ENCODE measurements around the gene ZCCHC7.
"Not testable (repeated sequence)": the region's sequence is repeated elsewhere in the genome, so short reads cannot be mapped to it uniquely, and the experiment has no call there.

ZCCHC7 gene

DNA sequence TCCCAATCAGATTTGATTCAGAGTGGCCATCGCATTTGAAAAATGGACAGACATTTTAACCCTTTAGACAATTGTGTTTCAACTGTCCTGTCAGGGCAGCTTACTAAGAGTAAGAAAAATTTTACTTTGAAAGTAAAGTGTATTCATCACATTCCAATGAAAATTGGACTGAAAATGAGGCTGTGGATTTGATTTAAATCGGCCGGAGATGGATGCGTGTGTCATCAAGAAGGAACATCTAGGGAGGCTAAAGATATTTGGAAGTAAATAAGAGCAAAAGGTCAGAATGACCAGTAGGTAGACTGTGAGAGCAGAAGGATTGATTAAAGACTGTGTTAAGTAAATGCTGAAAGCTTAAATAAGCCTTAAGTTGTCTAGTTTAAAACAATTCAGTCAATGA is 1.5 kb downstream of the ZCCHC7 start:
- no peak for DNase-seq

GRCh38 chr9:37126214-37126788 is 5.9 kb downstream of the ZCCHC7 start:
- no peak for DNase-seq

- DNase-seq = no peak
Observed at GRCh38 chr9:37127018-37127417, 6.6 kb downstream of the ZCCHC7 start.

DNA sequence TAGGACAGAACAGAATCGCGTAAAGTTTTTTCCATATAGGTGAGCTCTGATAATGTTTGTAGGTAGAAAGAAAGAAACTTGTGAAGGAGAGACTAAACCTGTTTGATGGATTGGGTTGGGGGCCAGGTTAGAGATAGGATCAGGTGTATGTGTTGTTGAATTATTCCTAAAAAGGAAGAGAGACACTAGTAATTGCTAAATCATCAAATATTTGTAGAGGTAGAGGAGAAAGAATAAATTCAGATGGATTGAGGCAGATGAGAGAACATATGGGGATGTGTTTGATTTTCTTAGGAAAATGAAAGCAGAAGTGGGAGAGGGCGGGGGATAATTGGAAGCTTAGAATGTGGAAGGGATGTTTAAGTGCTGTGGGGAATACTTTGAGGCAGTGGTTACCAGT is 7.7 kb downstream of the ZCCHC7 start:
- DNase-seq = no peak

DNA sequence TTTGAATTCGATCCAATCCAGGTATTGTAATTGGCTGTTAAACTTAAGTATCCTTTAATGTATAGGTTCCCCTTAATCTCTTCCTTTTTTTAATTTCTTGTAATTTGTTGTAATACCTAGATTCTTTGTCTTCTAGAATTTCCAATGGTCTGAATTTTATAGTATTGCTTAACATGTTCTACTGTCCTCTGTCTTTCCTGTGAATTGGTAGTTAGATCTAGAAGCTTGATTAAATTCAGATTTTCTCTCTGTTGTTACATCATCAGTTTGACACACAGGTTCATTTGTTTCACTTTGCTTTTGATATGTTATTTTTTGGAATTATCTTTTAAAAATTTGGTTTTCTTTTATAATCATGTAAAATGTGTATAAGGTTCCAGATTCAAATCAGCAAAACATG is 13.8 kb downstream of the ZCCHC7 start:
- no peak for DNase-seq

DNA sequence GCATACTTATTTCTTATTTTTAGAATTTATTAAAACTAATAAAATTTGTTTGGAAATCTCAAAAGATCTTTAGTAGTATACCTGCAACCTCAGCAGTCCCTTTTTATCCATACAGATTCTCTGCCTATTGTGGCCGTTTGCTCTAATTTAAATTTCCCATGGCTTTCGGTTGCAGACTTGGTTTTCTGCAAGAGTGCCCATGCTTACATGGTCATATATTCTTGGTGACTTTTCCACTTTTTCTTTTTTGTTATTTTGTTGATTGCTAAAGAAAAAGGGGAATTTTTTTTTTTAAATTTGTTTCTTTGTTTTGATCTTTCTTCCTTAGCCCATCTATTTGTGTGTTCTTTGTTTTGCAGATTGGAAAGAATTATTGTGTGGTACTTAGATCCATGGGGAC is 20.6 kb downstream of the ZCCHC7 start:
- DNase-seq = no peak

DNA sequence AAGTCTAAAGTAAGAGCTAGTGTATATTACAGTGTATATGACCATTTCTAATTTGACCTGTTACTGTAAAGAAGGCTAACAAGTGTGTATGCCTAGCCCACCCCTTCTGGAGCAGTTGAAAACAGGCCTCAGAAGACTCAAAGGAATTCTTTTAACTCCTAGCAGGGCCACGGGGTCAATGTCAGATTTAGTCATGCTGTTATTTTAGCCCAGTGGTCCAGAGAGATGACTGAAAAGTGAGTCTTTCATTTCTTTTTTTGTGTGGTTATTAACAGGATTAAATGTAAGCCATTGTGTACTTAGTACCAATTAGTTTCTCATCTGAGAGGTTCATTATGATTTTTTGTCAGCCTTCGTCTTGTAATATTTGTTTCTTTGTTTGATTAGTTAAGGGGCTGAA is 24.4 kb downstream of the ZCCHC7 start:
- DNase-seq = no peak

- DNase-seq = peak in 3 of 6 experiments; percentile 22 to 50 (median 49)
Observed at GRCh38 chr9:37146410-37146809, 26.0 kb downstream of the ZCCHC7 start.

- no peak for DNase-seq
Observed at GRCh38 chr9:37148181-37148580, 27.8 kb downstream of the ZCCHC7 start.

GRCh38 chr9:37149666-37150308 is 29.4 kb downstream of the ZCCHC7 start:
- DNase-seq = no peak

DNA sequence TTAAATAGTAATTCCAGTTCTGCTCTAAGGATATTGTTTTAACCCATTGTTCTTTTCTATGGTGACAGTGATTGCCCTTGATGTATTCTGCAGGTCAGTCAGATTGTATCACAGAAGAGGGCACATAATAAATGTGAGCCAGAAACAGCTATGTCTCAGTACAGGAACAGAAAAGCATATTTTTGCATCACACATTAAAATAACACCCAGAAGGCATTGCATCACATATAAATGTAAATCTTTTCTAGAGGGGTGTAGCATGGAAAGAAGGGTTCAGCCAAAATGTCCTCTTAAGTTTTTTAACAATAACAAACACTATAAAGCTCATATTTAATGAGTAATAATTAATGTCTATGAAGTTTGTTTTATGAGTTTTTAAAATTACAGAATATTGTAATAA is 30.0 kb downstream of the ZCCHC7 start:
- no peak for DNase-seq

DNA sequence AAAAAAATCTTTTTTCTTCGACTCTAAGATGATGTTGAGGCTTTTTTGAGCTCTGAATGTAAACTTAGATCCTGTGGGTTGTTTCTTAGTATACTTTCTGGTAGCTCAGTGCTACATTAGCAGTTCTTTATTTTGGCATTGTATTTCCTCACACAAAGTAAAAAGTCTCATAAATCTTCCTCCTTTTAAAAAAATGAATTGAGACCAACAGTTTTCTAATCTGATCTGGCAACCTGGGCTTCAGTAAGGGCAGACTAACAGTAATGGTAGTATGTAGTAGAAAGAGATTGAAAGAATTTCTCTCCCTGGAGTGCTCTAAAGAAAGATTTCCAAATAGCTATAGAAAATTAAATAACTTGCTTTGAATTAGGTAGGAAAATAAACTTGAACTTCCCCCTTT is 31.4 kb downstream of the ZCCHC7 start:
- DNase-seq = no peak

DNA sequence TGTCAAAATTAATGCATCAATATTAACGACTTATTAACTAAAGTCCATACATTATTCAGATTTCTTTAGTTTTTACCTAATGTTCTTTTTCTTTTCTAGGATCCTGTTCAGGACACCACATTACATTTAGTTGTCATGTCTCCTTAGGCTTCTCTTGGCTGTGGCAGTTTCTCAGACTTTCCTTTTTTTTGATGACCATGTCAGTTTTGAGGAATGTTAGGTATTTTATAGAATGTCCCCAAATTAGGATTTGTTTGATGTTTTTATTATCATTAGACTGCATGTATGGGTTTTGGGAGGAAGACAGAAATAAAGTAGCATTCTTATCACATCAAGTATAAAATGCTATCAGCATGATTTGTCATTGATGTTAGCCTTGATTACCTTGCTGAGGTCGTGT is 32.0 kb downstream of the ZCCHC7 start:
- DNase-seq = no peak

DNA sequence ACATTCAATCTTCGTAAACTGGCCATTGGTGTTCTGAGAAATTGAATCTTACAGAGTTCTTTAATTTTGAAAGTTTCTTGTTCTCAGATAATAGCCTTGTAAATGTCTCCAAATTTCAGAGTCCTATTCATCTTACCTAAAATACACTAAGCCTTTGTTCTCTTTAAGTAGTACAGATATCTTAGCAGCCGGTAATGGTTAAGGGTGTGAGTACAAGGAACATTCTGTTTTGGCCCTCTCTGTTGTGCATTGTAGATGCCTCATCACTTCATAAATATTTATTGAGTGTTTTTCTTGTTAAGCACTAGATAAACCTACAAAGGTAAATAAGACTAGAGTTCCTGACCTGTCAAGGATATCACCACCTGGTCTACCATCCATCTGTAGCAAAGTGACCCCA is 35.2 kb downstream of the ZCCHC7 start:
- no peak for DNase-seq

DNA sequence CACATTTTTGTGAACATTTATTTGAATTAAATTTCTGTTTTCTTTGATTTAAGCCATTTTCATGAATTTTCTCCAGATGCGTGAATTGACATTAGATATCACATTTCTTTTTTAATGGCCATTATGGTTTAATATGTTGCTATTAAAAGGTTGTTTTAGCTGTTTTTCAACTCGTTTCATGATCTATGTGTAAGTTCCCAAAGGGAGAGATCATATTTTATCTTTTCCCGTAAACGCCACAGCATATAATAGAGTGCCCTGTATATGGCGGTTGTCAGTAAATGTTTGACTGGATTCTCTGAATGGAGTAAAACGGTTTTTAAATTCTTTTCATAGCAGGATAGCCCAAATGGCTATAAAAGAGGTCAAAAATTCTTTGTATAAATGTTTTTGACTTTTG is 35.8 kb downstream of the ZCCHC7 start:
- no peak for DNase-seq

DNA sequence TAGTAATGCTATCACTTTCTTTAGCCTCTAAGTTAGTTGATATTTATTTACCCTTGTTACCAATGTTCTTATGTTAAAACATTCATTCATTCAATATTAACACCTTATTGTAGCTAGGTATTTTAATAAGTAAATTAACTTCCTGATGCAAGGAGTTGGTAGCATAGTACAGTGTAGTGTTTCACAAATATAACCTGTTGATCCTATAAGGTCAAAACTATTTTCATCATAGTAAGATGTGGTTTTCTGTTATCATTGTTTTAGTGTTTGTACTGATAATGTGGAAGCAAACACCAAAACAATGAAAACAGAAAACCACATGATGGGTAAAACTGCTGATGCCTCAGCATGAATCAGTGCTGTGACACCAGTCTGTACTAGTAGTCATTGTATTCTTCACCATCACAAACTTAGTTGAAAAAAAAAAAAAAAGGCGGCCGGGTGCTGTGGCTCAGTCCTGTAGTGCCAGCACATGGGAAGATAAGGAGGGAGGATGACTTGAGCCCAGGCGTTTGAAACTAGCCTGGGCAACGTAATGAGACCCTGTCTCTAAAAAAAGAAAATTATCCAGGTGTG is 36.5 kb downstream of the ZCCHC7 start:
- DNase-seq = no peak

- DNase-seq = no peak
Observed at GRCh38 chr9:37157726-37158377, 37.5 kb downstream of the ZCCHC7 start.

DNA sequence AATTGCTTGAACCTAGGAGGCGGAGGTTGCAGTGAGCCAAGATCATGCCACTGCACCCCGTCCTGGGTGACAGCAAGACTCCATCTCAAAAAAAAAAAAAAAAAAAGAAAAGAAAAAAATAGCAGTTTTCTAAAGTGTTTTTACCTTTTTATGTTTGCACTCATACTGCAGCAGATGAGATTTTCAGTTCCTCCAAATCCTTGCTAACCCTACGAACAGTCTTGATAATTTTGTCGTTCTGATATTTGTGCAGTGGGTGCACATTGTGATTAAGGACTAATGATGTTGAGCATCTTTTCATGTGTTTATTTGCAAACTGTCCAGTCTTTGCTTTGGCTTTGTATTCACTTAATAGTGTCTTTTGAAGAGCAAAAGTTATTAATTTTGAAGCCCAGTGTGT is 42.9 kb downstream of the ZCCHC7 start:
- DNase-seq = no peak

GRCh38 chr9:37164335-37164734 is 44.0 kb downstream of the ZCCHC7 start:
- DNase-seq = not testable (repeated sequence)

DNA sequence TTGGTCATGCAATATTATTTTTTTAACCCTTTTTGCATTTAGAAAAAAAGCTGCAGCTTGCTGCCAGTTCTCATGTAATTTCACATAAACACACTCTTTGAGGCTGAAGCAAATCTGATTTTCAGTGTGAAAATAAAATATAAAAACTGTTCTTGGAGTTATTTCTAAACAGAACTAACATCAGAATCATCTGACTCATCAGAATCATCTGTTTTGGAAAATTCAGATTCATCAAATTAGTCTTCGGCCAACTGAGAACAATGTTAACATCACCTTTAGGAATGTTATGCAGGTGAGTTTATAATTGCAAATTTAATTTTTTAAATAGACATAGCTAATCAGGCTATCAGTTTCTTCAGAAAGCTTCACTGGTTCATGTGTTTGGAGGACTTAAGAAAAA is 45.3 kb downstream of the ZCCHC7 start:
- no peak for DNase-seq

DNA sequence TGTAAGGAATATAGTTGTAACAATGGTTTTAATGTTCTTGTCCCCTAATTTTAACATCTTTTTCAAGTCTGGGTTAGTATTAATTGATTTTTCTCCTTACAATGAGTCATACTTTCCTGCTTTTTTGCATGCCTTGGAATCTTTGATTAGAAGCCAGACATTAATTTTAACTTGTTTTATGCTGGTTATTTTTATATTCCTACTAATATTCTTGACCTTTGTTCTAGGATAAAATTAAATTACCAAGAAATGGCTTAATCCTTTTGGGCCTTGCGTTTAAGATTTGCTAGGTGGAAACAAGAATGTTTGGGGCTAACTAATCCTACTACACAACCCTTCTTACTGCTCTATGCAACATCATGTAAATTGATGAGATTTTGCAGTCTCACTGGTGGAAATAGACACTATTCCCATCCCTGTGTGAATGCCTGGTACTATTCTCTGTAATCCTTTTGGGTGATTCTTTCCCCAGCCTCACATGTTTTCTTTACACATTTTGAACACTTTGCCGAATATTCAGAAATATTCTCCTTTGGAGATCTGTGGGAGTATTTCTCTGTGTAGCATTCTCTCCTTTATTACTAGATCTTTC is 47.2 kb downstream of the ZCCHC7 start:
- DNase-seq = no peak

GRCh38 chr9:37172557-37172956 is 52.2 kb downstream of the ZCCHC7 start:
- no peak for DNase-seq

DNA sequence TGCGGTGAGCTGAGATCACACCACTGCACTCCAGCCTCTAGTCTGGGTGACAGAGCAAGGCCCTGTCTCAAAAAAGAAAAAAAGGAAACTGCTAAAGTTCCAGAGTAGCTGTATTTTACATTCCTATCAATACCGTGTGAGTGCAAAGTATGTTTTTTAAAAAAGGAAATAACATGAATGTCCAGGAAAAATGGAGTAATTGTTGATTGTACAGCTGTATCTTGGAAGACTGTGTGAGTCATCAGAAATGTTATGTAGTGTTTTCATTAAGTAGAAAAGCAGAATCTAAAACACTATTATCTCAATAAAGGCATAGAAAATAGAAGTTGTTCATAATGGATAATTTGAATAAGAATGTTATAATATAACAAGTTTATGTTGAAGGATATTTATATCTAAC is 53.9 kb downstream of the ZCCHC7 start:
- no peak for DNase-seq

DNA sequence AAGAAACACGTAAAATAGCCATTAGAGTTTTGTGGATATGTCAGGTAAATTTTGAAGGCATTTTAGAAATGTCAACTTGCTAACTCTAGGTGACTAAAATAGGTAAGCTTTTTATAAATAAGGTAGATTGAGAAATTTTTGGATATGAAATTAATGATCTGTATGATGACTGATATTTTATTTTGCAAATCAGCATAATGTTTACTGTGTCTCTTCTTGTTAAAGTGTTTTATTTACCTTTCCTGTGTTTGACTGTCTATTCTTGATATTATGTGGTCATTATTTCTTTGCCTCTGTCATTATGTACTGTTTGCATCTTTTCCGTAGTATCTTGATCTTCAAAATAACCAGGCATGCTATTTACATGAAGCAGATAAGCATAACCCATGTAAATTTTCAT is 58.4 kb downstream of the ZCCHC7 start:
- DNase-seq = no peak

Data from stimulated activated naive CD4-positive, alpha-beta T cell (primary cell).